H9 (cell line): ENCODE measurements around the gene RBBP7. TPM values are rescaled to one million over a fixed set of nuclear protein-coding genes. Genes with fewer than 3 reads are reported as not detected.
A peak's percentile ranks its signal among the peaks of the same experiment; 100 is the strongest.

Experiments used
- DNase-seq: peaks from one replicate; pipeline ENCODE4 v3.0.0-alpha.2; 2017
- H2AFZ ChIP-seq: one replicate; pipeline ENCODE4 v1.6.1; 2013; ENCODE audit warnings: mild to moderate bottlenecking, low read length, control low read depth, moderate library complexity
- H2AK5ac ChIP-seq: 2 replicates; pipeline ENCODE4 v1.6.1; 2013; ENCODE audit warnings: low read length, control low read depth, mixed read lengths; ENCODE audit not compliant: insufficient read length
- H2BK120ac ChIP-seq: one replicate; pipeline ENCODE4 v1.6.1; 2013; ENCODE audit warnings: low read depth, mild to moderate bottlenecking, low read length, control low read depth, inconsistent platforms; ENCODE audit not compliant: poor library complexity, severe bottlenecking
- H2BK12ac ChIP-seq: 2 replicates; pipeline ENCODE4 v1.6.1; 2013; ENCODE audit warnings: low read length, control low read depth, mixed read lengths, low read depth; ENCODE audit not compliant: insufficient read length
- H2BK15ac ChIP-seq: 2 replicates; pipeline ENCODE4 v1.6.1; 2013; ENCODE audit warnings: low read depth, low read length, control low read depth
- H2BK20ac ChIP-seq: one replicate; pipeline ENCODE4 v1.6.1; 2013; ENCODE audit warnings: low read depth, mild to moderate bottlenecking, low read length, control low read depth, inconsistent platforms; ENCODE audit not compliant: poor library complexity, severe bottlenecking
- H2BK5ac ChIP-seq: 2 replicates; pipeline ENCODE4 v1.6.1; 2013; ENCODE audit warnings: low read length, control low read depth, mixed read lengths; ENCODE audit not compliant: insufficient read length
- H3K14ac ChIP-seq: 2 replicates; pipeline ENCODE4 v1.6.1; 2013; ENCODE audit warnings: low read length, control low read depth; ENCODE audit not compliant: insufficient read depth
- H3K18ac ChIP-seq: 2 replicates; pipeline ENCODE4 v1.6.1; 2013; ENCODE audit warnings: low read depth, mild to moderate bottlenecking, mixed read lengths, low read length, control low read depth; ENCODE audit not compliant: insufficient read length
- H3K23ac ChIP-seq: 2 replicates; pipeline ENCODE4 v1.6.1; 2013; ENCODE audit warnings: low read length, control low read depth, mixed read lengths, low read depth; ENCODE audit not compliant: insufficient read length
- H3K23me2 ChIP-seq: 2 replicates; pipeline ENCODE4 v1.6.1; 2013; ENCODE audit warnings: low read depth, mild to moderate bottlenecking, mixed read lengths, low read length, control low read depth; ENCODE audit not compliant: insufficient read length, poor library complexity, severe bottlenecking
- H3K27ac ChIP-seq: 2 replicates; pipeline ENCODE4 v1.5.1; 2013; ENCODE audit warnings: low read length, control low read depth, mixed read lengths, low read depth; ENCODE audit not compliant: insufficient read length
- H3K27me3 ChIP-seq: 2 replicates; pipeline ENCODE4 v1.6.1; 2013; ENCODE audit warnings: low read length, control low read depth, inconsistent platforms; ENCODE audit not compliant: insufficient read depth
- H3K4ac ChIP-seq: 2 replicates; pipeline ENCODE4 v1.6.1; 2013; ENCODE audit warnings: low read depth, mild to moderate bottlenecking, control low read depth, inconsistent platforms, low read length, moderate library complexity
- H3K4me1 ChIP-seq: 2 replicates; pipeline ENCODE4 v1.6.1; 2013; ENCODE audit warnings: low read length, control low read depth, inconsistent platforms; ENCODE audit not compliant: insufficient read depth
- H3K4me2 ChIP-seq: 2 replicates; pipeline ENCODE4 v1.6.1; 2013; ENCODE audit warnings: low read length, control low read depth, mixed read lengths; ENCODE audit not compliant: insufficient read length, insufficient read depth
- H3K56ac ChIP-seq: 2 replicates; pipeline ENCODE4 v1.6.1; 2013; ENCODE audit warnings: low read depth, mild to moderate bottlenecking, mixed read lengths, low read length, control low read depth; ENCODE audit not compliant: insufficient read length
- H3K79me1 ChIP-seq: 2 replicates; pipeline ENCODE4 v1.6.1; 2013; ENCODE audit warnings: low read depth, mild to moderate bottlenecking, moderate library complexity, low read length, control low read depth, inconsistent platforms; ENCODE audit not compliant: insufficient read depth, poor library complexity, severe bottlenecking
- H3K79me2 ChIP-seq: 2 replicates; pipeline ENCODE4 v1.6.1; 2013; ENCODE audit warnings: low read length, control low read depth, inconsistent platforms; ENCODE audit not compliant: insufficient read depth
- H3K9ac ChIP-seq: 2 replicates; pipeline ENCODE4 v1.6.1; 2013; ENCODE audit warnings: low read length, control low read depth, mixed read lengths; ENCODE audit not compliant: insufficient read length; ENCODE audit errors: extremely low read depth
- H3K9me3 ChIP-seq: one replicate; pipeline ENCODE4 v1.6.1; 2013; ENCODE audit warnings: low read depth, low read length, inconsistent platforms; ENCODE audit not compliant: control insufficient read depth
- H3T11ph ChIP-seq: one replicate; pipeline ENCODE4 v1.6.1; 2013; ENCODE audit warnings: mild to moderate bottlenecking, low read length, control low read depth, inconsistent platforms
- H4K20me1 ChIP-seq: one replicate; pipeline ENCODE4 v1.6.1; 2013; ENCODE audit not compliant: control insufficient read depth, insufficient read length, insufficient read depth
- H4K5ac ChIP-seq: 2 replicates; pipeline ENCODE4 v1.6.1; 2013; ENCODE audit warnings: low read depth, mild to moderate bottlenecking, mixed read lengths, low read length, control low read depth; ENCODE audit not compliant: insufficient read length
- H4K8ac ChIP-seq: replicated peaks from 2 replicates; pipeline ENCODE4 v1.6.1; 2013; ENCODE audit warnings: low read length, control low read depth, mixed read lengths, low read depth; ENCODE audit not compliant: insufficient read length
- H4K91ac ChIP-seq: 2 replicates; pipeline ENCODE4 v1.6.1; 2013; ENCODE audit warnings: low read depth, mild to moderate bottlenecking, moderate library complexity, mixed read lengths, low read length, control low read depth; ENCODE audit not compliant: insufficient read length
- H3K27ac Mint-ChIP-seq, 3 experiments: 2 replicates in 2 of 3; 3 replicates in 1 of 3; pipeline ENCODE4 v1.8.0; 2020 to 2021; ENCODE audit warnings: mixed read lengths in 3 of 3, mild to moderate bottlenecking in 1 of 3, moderate library complexity in 1 of 3
- H3K27me3 Mint-ChIP-seq: 2 replicates; pipeline ENCODE4 v1.8.0; 2021; ENCODE audit warnings: low read depth, mild to moderate bottlenecking, moderate library complexity, mixed read lengths
- H3K36me3 Mint-ChIP-seq, 3 experiments: 2 replicates in 2 of 3; 3 replicates in 1 of 3; pipeline ENCODE4 v1.8.0; 2020 to 2021; ENCODE audit warnings: low read depth in 3 of 3, mixed read lengths in 3 of 3; ENCODE audit not compliant: insufficient read depth in 1 of 3
- H3K4me1 Mint-ChIP-seq, 2 experiments: 2 replicates each; pipeline ENCODE4 v1.8.0; 2020; ENCODE audit warnings: mixed read lengths in 2 of 2
- H3K4me3 Mint-ChIP-seq, 2 experiments: 2 replicates in 1 of 2; 3 replicates in 1 of 2; pipeline ENCODE4 v1.8.0; 2020 to 2021; ENCODE audit warnings: mild to moderate bottlenecking in 2 of 2, mixed read lengths in 2 of 2, moderate library complexity in 1 of 2
- H3K9me3 Mint-ChIP-seq, 2 experiments: 2 replicates in 1 of 2; 3 replicates in 1 of 2; pipeline ENCODE4 v1.8.0; 2020; ENCODE audit warnings: mild to moderate bottlenecking in 2 of 2, mixed read lengths in 2 of 2, moderate library complexity in 1 of 2
- WGBS: extraction: QIAGEN DNeasy Blood & Tissue Kit; methylation state at CpG from one replicate; pipeline ENCODE4 v1.1.7; 2013; ENCODE audit warnings: missing lambda C conversion rate, low lambda C conversion rate, mixed read lengths; ENCODE audit not compliant: insufficient read length; ENCODE audit errors: extremely low coverage; 5-methylcytosine and 5-hydroxymethylcytosine counted together
- total RNA-seq: library from RNA; stranded (reverse); gene quantifications from 2 replicates; pipeline ENCODE4 v1.2.1, GENCODE V29; 2021
- TF ChIP-seq, protein P1 (sequence below): fragments of 200-600 bp; sonication (generic); conservative IDR thresholded peaks from 3 replicates; pipeline ENCODE4 v1.8.0; 2021; ENCODE audit warnings: antibody characterized with exemption, mild to moderate bottlenecking

The RBBP7 gene
- total RNA-seq, 1 experiment from 2014 or later = 249 TPM

DNA sequence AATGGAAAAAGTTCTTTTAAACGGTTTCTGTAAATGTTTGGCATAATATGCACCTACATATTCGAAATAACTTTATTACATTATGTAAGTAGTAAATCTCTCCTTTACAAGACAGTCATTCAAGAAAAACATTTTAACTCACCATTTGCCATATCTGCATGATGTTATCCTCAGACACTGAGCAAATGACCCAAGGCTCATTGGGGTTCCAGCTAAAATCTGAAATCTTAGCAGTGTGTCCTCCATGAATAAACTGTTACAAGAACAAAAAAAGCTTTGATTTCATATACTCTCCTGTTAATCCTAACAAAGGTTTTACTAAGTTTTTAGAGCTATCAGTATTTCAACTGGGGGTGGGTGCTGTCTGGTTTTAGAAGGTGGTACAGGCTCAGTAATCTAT, 24.5 kb downstream of the RBBP7 start:
- H3T11ph ChIP-seq = no peak overlapping the region
- H4K8ac ChIP-seq = no peak overlapping the region
- H3K23ac ChIP-seq = no peak overlapping the region
- no peak overlapping the region for H4K91ac ChIP-seq
- H3K18ac ChIP-seq = no peak overlapping the region
- no peak overlapping the region for H3K4me3 Mint-ChIP-seq
- no peak overlapping the region for H4K5ac ChIP-seq
- peak overlapping the region in 1 of 3 experiments; percentile 45; a peak in 2 of 7 replicates for H3K27ac Mint-ChIP-seq
- H3K9ac ChIP-seq = no peak overlapping the region
- no peaks in the 10 kb centered on the region for H4K20me1 ChIP-seq
- no peak overlapping the region for H2AK5ac ChIP-seq
- no peak overlapping the region for H2AFZ ChIP-seq
- H3K27me3 ChIP-seq = no peaks in the 10 kb centered on the region
- H3K4me2 ChIP-seq = no peak overlapping the region
- no peaks in the 10 kb centered on the region for H3K9me3 ChIP-seq
- no CpG with 5 or more reads among the region's 2 CpGs for WGBS
- H3K23me2 ChIP-seq = no peaks in the 10 kb centered on the region
- H3K27ac ChIP-seq = peak overlapping the region; percentile 39
- TF ChIP-seq, protein P1, sequence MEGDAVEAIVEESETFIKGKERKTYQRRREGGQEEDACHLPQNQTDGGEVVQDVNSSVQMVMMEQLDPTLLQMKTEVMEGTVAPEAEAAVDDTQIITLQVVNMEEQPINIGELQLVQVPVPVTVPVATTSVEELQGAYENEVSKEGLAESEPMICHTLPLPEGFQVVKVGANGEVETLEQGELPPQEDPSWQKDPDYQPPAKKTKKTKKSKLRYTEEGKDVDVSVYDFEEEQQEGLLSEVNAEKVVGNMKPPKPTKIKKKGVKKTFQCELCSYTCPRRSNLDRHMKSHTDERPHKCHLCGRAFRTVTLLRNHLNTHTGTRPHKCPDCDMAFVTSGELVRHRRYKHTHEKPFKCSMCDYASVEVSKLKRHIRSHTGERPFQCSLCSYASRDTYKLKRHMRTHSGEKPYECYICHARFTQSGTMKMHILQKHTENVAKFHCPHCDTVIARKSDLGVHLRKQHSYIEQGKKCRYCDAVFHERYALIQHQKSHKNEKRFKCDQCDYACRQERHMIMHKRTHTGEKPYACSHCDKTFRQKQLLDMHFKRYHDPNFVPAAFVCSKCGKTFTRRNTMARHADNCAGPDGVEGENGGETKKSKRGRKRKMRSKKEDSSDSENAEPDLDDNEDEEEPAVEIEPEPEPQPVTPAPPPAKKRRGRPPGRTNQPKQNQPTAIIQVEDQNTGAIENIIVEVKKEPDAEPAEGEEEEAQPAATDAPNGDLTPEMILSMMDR = no peak
- peaks cover 19 to 29% of the 10 kb centered on the region in 2 experiments for H3K4me1 Mint-ChIP-seq
- H2BK5ac ChIP-seq = no peak overlapping the region
- H3K79me2 ChIP-seq = no peaks in the 10 kb centered on the region
- peaks cover 57 to 93% (median 91%) of the 10 kb centered on the region in 3 experiments; a peak in 6 of 7 replicates for H3K36me3 Mint-ChIP-seq
- no peak for DNase-seq
- H3K9me3 Mint-ChIP-seq = no peaks in the 10 kb centered on the region
- H3K56ac ChIP-seq = no peak overlapping the region
- no peak overlapping the region for H2BK120ac ChIP-seq
- H3K4me1 ChIP-seq = 0 out of 2 replicates have a peak, but pooled peaks cover 5% of the 10 kb centered on the region
- H3K27me3 Mint-ChIP-seq = no peaks in the 10 kb centered on the region
- H2BK20ac ChIP-seq = no peak overlapping the region
- no peak overlapping the region for H3K14ac ChIP-seq
- H3K79me1 ChIP-seq = no peaks in the 10 kb centered on the region
- H2BK15ac ChIP-seq = no peak overlapping the region
- H2BK12ac ChIP-seq = no peak overlapping the region
- H3K4ac ChIP-seq = no peak overlapping the region
